ENCODE measurements around the gene SORCS2. TPM values are rescaled to one million over a fixed set of nuclear protein-coding genes. Genes with fewer than 3 reads are reported as not detected.

Gene SORCS2
- total RNA-seq, 2 donors from 2014 or later, result 1.5 to 1.7 TPM

- no peak for DNase-seq (ENCODE audit: low spot score)
- H3K27me3 ChIP-seq, result no peaks in the 10 kb centered on the region
- H3K4me3 ChIP-seq, result no peak overlapping the region
- H3K9me3 ChIP-seq, result peaks cover 0 to 5% of the 10 kb centered on the region in 2 donors
- TF ChIP-seq CTCF (IDR thresholded peaks at IDR 0.05), result no peak
- H3K27ac ChIP-seq, result no peak overlapping the region
- H3K4me1 ChIP-seq, result no peaks in the 10 kb centered on the region
- no peaks in the 10 kb centered on the region for H3K36me3 ChIP-seq
These were observed 271.9 kb downstream of the SORCS2 start for GRCh38 chr4:7464259-7464655.

- no peaks in the 10 kb centered on the region for H3K27me3 ChIP-seq
- no peak overlapping the region for H3K27ac ChIP-seq
- DNase-seq (ENCODE audit: low spot score), result no peak
- no peak for TF ChIP-seq CTCF (IDR thresholded peaks at IDR 0.05)
- H3K4me1 ChIP-seq, result no peaks in the 10 kb centered on the region
- peaks cover 0 to 5% of the 10 kb centered on the region in 2 donors for H3K9me3 ChIP-seq
- H3K36me3 ChIP-seq, result no peaks in the 10 kb centered on the region
- H3K4me3 ChIP-seq, result no peak overlapping the region
These were observed 272.7 kb downstream of the SORCS2 start for GRCh38 chr4:7465017-7465416.

GRCh38 chr4:7466215-7466614, 273.9 kb downstream of the SORCS2 start:
- no peaks in the 10 kb centered on the region for H3K36me3 ChIP-seq
- DNase-seq (ENCODE audit: low spot score), result no peak
- H3K4me3 ChIP-seq, result no peak overlapping the region
- H3K27ac ChIP-seq, result no peak overlapping the region
- peaks cover 0 to 5% of the 10 kb centered on the region in 2 donors for H3K9me3 ChIP-seq
- no peaks in the 10 kb centered on the region for H3K4me1 ChIP-seq
- H3K27me3 ChIP-seq, result no peaks in the 10 kb centered on the region
- no peak for TF ChIP-seq CTCF (IDR thresholded peaks at IDR 0.05)

GRCh38 chr4:7466904-7467303, 274.6 kb downstream of the SORCS2 start:
- H3K36me3 ChIP-seq, result no peaks in the 10 kb centered on the region
- no peak overlapping the region for H3K4me3 ChIP-seq
- no peak for DNase-seq (ENCODE audit: low spot score)
- H3K27me3 ChIP-seq, result no peaks in the 10 kb centered on the region
- no peaks in the 10 kb centered on the region for H3K4me1 ChIP-seq
- H3K9me3 ChIP-seq, result peaks cover 0 to 5% of the 10 kb centered on the region in 2 donors
- TF ChIP-seq CTCF (IDR thresholded peaks at IDR 0.05), result no peak
- H3K27ac ChIP-seq, result no peak overlapping the region

- DNase-seq (ENCODE audit: low spot score), result no peak
These were observed 275.1 kb downstream of the SORCS2 start for GRCh38 chr4:7467471-7467870.

More at GRCh38 chr4:7467471-7467870, 275.1 kb downstream of the SORCS2 start:
- no peak for TF ChIP-seq CTCF (IDR thresholded peaks at IDR 0.05)
- Histone ChIP-seq H3K4me1 (no peaks in the 10 kb centered on the region), H3K27me3 (no peaks in the 10 kb centered on the region), H3K36me3 (no peaks in the 10 kb centered on the region), H3K9me3 (peaks cover 0 to 5% of the 10 kb centered on the region in 2 donors), H3K4me3 (no peak overlapping the region), H3K27ac (no peak overlapping the region)
